Measurements from ENCODE around the gene HBE1. TPM values are rescaled to one million over a fixed set of nuclear protein-coding genes. Genes with fewer than 3 reads are reported as not detected.
"Not testable (repeated sequence)": the region's sequence is repeated elsewhere in the genome, so short reads cannot be mapped to it uniquely, and the experiment has no call there.

Gene HBE1
- total and polyA plus RNA-seq, 10 of the 15 experiments (the other 5 are each of a cell fraction or from before 2014, with no cell fraction given): 0.13 to 2.7 (median 0.62) TPM; not detected in 5

GRCh38 chr11:5257296-5257695 lies 12.4 kb downstream of the HBE1 start:
- Histone ChIP-seq H3K9me3 (replicated peaks; ENCODE audit: control insufficient read depth, insufficient read depth, low read length) (no peaks in the 10 kb centered on the region), H3K4me2 (ENCODE audit: control insufficient read depth, insufficient read depth) (no peak overlapping the region), H3K9ac (ENCODE audit: control insufficient read depth, insufficient read depth, low read length) (no peak overlapping the region), H3K4me1 (ENCODE audit: control insufficient read depth, insufficient read depth, low read length) (no peaks in the 10 kb centered on the region), H3K4me3 (no peak overlapping the region), H3K27ac (ENCODE audit: control insufficient read depth, insufficient read depth) (no peak overlapping the region), H3K79me2 (ENCODE audit: control insufficient read depth, insufficient read depth, low read length) (no peaks in the 10 kb centered on the region), H4K20me1 (ENCODE audit: control insufficient read depth, insufficient read depth) (no peaks in the 10 kb centered on the region), H3K36me3 (ENCODE audit: control insufficient read depth in 2 of 2, insufficient read depth in 2 of 2, low read length in 1 of 2) (no peaks in the 10 kb centered on the region), H3K27me3 (replicated peaks in 1 of 2; ENCODE audit: control insufficient read depth in 2 of 2, insufficient read depth in 2 of 2, low read length in 1 of 2) (no peaks in the 10 kb centered on the region), H2AFZ (ENCODE audit: control insufficient read depth, low read depth, low read length) (no peak overlapping the region)
- FAIRE-seq: no peak
- ChIA-PET CTCF (no interaction called here), SMC1A (ENCODE audit: uncharacterized antibody, unreplicated experiment) (no interaction called here), RAD21 (ENCODE audit: unreplicated experiment) (no interaction called here), POLR2A (no interaction called here)
- DNase-seq (ENCODE audit: low read depth, low spot score): no peak
- TF ChIP-seq ZBED1 (IDR thresholded peaks at IDR 0.05; ENCODE audit: borderline replicate concordance): no peak
- BruUV-seq (replicated peaks): no TSS peak
- intact Hi-C loops (cut with micrococcal nuclease; ENCODE audit: unreplicated experiment): no loop called here
- 8% methylated on average over 2 of the region's 2 CpGs for WGBS (ENCODE audit: insufficient coverage, insufficient replicate concordance, low lambda C conversion rate, missing lambda C conversion rate)
- in situ Hi-C loops (cut with MboI): no loop called here
- ATAC-seq: no peak

GRCh38 chr11:5254646-5255413 lies 14.9 kb downstream of the HBE1 start, which contains the start of gene HBG2:
Gene HBG2, minus strand, starts transcription at chr11:5254781. Its CDS starts 53 bp downstream, at chr11:5254728.
- RAD21 ChIA-PET (ENCODE audit: unreplicated experiment); H3K4me2 ChIP-seq (ENCODE audit: control insufficient read depth, insufficient read depth); in situ Hi-C loops (cut with MboI); H2AFZ ChIP-seq (ENCODE audit: control insufficient read depth, low read depth, low read length); H3K9me3 ChIP-seq (replicated peaks; ENCODE audit: control insufficient read depth, insufficient read depth, low read length); CTCF ChIA-PET; H3K4me3 ChIP-seq; H3K36me3 ChIP-seq (ENCODE audit: control insufficient read depth in 2 of 2, insufficient read depth in 2 of 2, low read length in 1 of 2); H3K4me1 ChIP-seq (ENCODE audit: control insufficient read depth, insufficient read depth, low read length); H3K27me3 ChIP-seq (replicated peaks in 1 of 2; ENCODE audit: control insufficient read depth in 2 of 2, insufficient read depth in 2 of 2, low read length in 1 of 2); H3K79me2 ChIP-seq (ENCODE audit: control insufficient read depth, insufficient read depth, low read length); H3K9ac ChIP-seq (ENCODE audit: control insufficient read depth, insufficient read depth, low read length); POLR2A ChIA-PET; SMC1A ChIA-PET (ENCODE audit: uncharacterized antibody, unreplicated experiment); FAIRE-seq; intact Hi-C loops (cut with micrococcal nuclease; ENCODE audit: unreplicated experiment); H4K20me1 ChIP-seq (ENCODE audit: control insufficient read depth, insufficient read depth); BruUV-seq (replicated peaks); DNase-seq (ENCODE audit: low read depth, low spot score); ATAC-seq; H3K27ac ChIP-seq (ENCODE audit: control insufficient read depth, insufficient read depth): not testable (repeated sequence)
- 2% methylated on average over 4 of the region's 9 CpGs for WGBS (ENCODE audit: insufficient coverage, insufficient replicate concordance, low lambda C conversion rate, missing lambda C conversion rate)

GRCh38 chr11:5254023-5254422 lies 15.7 kb downstream of the HBE1 start:
- POLR2A ChIA-PET; H3K9me3 ChIP-seq (replicated peaks; ENCODE audit: control insufficient read depth, insufficient read depth, low read length); H3K79me2 ChIP-seq (ENCODE audit: control insufficient read depth, insufficient read depth, low read length); H3K9ac ChIP-seq (ENCODE audit: control insufficient read depth, insufficient read depth, low read length); H3K36me3 ChIP-seq (ENCODE audit: control insufficient read depth in 2 of 2, insufficient read depth in 2 of 2, low read length in 1 of 2); H2AFZ ChIP-seq (ENCODE audit: control insufficient read depth, low read depth, low read length); DNase-seq (ENCODE audit: low read depth, low spot score); in situ Hi-C loops (cut with MboI); SMC1A ChIA-PET (ENCODE audit: uncharacterized antibody, unreplicated experiment); ATAC-seq; H3K4me3 ChIP-seq; H3K27ac ChIP-seq (ENCODE audit: control insufficient read depth, insufficient read depth); FAIRE-seq; H4K20me1 ChIP-seq (ENCODE audit: control insufficient read depth, insufficient read depth); BruUV-seq (replicated peaks); H3K4me2 ChIP-seq (ENCODE audit: control insufficient read depth, insufficient read depth); H3K27me3 ChIP-seq (replicated peaks in 1 of 2; ENCODE audit: control insufficient read depth in 2 of 2, insufficient read depth in 2 of 2, low read length in 1 of 2); CTCF ChIA-PET; RAD21 ChIA-PET (ENCODE audit: unreplicated experiment); H3K4me1 ChIP-seq (ENCODE audit: control insufficient read depth, insufficient read depth, low read length); intact Hi-C loops (cut with micrococcal nuclease; ENCODE audit: unreplicated experiment): not testable (repeated sequence)
- 26% methylated on average over 2 of the region's 2 CpGs for WGBS (ENCODE audit: insufficient coverage, insufficient replicate concordance, low lambda C conversion rate, missing lambda C conversion rate)

GRCh38 chr11:5253440-5253839 lies 16.3 kb downstream of the HBE1 start:
- H3K4me2 ChIP-seq (ENCODE audit: control insufficient read depth, insufficient read depth); FAIRE-seq; H3K27me3 ChIP-seq (replicated peaks in 1 of 2; ENCODE audit: control insufficient read depth in 2 of 2, insufficient read depth in 2 of 2, low read length in 1 of 2); H3K79me2 ChIP-seq (ENCODE audit: control insufficient read depth, insufficient read depth, low read length); ATAC-seq; H3K9me3 ChIP-seq (replicated peaks; ENCODE audit: control insufficient read depth, insufficient read depth, low read length); H3K4me3 ChIP-seq; H3K36me3 ChIP-seq (ENCODE audit: control insufficient read depth in 2 of 2, insufficient read depth in 2 of 2, low read length in 1 of 2); H3K4me1 ChIP-seq (ENCODE audit: control insufficient read depth, insufficient read depth, low read length); H3K9ac ChIP-seq (ENCODE audit: control insufficient read depth, insufficient read depth, low read length); BruUV-seq (replicated peaks); H3K27ac ChIP-seq (ENCODE audit: control insufficient read depth, insufficient read depth); in situ Hi-C loops (cut with MboI); CTCF ChIA-PET; H2AFZ ChIP-seq (ENCODE audit: control insufficient read depth, low read depth, low read length); POLR2A ChIA-PET; intact Hi-C loops (cut with micrococcal nuclease; ENCODE audit: unreplicated experiment); RAD21 ChIA-PET (ENCODE audit: unreplicated experiment); H4K20me1 ChIP-seq (ENCODE audit: control insufficient read depth, insufficient read depth); SMC1A ChIA-PET (ENCODE audit: uncharacterized antibody, unreplicated experiment); DNase-seq (ENCODE audit: low read depth, low spot score): not testable (repeated sequence)
- 93% methylated on average over 5 of the region's 5 CpGs for WGBS (ENCODE audit: insufficient coverage, insufficient replicate concordance, low lambda C conversion rate, missing lambda C conversion rate)
